WERI-Rb-1 (cell line): ENCODE results near the gene TEPSIN.

Experiments
- DNase-seq: peaks from one replicate; pipeline ENCODE4 v3.0.0-alpha.2; 2020
- H3K27ac ChIP-seq: fragments of 250-450 bp; sonication (Bioruptor Pico); 2 replicates; pipeline ENCODE4 v1.5.1; 2020; ENCODE audit warnings: mild to moderate bottlenecking, moderate library complexity
- H3K27me3 ChIP-seq: fragments of 250-450 bp; sonication (Bioruptor Pico); 2 replicates; pipeline ENCODE4 v1.5.1; 2021; ENCODE audit warnings: mild to moderate bottlenecking, low read depth, moderate library complexity; ENCODE audit not compliant: insufficient read depth, severe bottlenecking
- H3K36me3 ChIP-seq: fragments of 250-450 bp; sonication (Bioruptor Pico); 2 replicates; pipeline ENCODE4 v1.5.1; 2020; ENCODE audit warnings: mild to moderate bottlenecking, moderate library complexity
- H3K4me3 ChIP-seq: 2 replicates; pipeline ENCODE4 v1.5.1; 2011; ENCODE audit warnings: low read depth, mild to moderate bottlenecking, control low read depth, low read length
- H3K9me3 ChIP-seq: fragments of 250-450 bp; sonication (Bioruptor Pico); 2 replicates; pipeline ENCODE4 v1.5.1; 2021; ENCODE audit warnings: mild to moderate bottlenecking, moderate library complexity; ENCODE audit not compliant: severe bottlenecking
- CTCF ChIP-seq: IDR thresholded peaks from 2 replicates; pipeline ENCODE4 v1.5.1; 2011; ENCODE audit warnings: low read depth, mild to moderate bottlenecking, control low read depth, inconsistent platforms, low read length

Gene TEPSIN

DNA sequence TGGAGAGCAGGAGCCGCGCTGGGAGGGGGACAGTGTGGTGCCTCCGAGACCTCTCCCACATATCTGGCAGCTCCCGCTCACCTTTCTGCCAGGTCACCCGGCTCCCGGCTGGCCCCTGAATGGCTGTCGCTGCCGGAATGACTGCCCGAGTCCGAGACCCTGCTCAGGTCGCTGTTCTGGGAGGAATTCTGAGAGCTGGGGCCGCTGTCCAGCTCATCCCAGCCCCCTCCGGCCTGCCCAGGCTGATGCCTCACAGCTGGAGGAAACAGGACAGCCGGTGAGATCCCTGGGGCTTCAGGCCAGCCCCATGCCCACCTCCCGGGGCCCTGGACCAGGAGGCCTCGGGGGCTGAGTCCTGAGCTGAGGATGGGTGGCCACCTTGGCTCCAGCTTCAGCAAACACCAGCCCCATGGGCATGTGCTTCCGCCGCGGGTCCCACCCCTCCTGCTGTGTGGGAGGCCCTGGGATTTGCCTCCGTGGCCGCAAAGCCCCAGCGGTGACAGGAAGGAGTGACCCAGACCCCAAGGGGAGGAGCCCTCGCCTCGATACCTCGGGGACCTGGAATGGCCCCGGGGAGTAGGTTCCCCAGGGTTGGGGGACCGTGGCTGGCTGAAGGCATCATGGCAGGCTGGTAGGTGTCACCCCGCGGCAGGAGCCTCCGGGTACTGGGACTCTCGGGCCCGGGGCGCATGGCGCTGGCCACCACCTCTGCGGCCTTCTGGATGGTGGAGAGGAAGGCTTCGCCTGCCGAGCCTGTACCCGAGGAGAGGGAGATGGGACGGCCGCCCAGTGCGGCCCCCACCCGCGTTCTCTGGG is 6.9 kb downstream of the TEPSIN start:
- DNase-seq = no peak
- Histone ChIP-seq H3K9me3 (peaks cover 2% of the 10 kb centered on the region), H3K27me3 (no peaks in the 10 kb centered on the region), H3K36me3 (peaks cover 36% of the 10 kb centered on the region), H3K4me3 (no peak overlapping the region), H3K27ac (no peak overlapping the region)
- TF ChIP-seq CTCF = no peak

DNA sequence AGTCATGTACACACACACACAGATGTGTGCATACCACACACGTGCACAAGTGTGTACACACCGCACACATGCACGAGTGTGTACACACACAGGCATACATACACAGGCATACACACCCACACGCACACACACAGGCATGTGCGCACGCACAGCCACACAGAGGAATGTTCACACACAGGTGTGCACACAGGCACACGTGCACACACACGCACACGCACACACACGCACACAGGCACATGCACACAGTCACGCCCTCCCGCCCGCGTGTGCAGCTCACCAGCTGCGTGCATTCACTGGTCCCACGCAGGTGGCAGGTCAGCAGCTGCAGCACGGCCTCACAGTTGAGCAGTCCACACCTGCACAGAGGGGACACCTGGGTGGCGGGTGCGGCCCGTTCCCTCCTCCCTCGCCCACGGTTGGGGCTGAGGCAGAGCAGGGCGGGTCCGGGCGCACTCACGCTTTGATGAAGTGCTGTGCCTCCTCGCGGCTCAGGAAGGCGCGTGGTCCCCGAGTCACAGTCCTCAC is 7.7 kb downstream of the TEPSIN start:
- peaks cover 2% of the 10 kb centered on the region for H3K9me3 ChIP-seq
- no peak for DNase-seq
- H3K4me3 ChIP-seq = no peak overlapping the region
- no peak for TF ChIP-seq CTCF
- no peaks in the 10 kb centered on the region for H3K27me3 ChIP-seq
- H3K36me3 ChIP-seq = peaks cover 36% of the 10 kb centered on the region
- H3K27ac ChIP-seq = no peak overlapping the region

GRCh38 chr17:81230043-81230820 is 8.6 kb downstream of the TEPSIN start:
- Histone ChIP-seq H3K27ac (no peak overlapping the region), H3K9me3 (peaks cover 2% of the 10 kb centered on the region), H3K4me3 (no peak overlapping the region), H3K36me3 (peaks cover 36% of the 10 kb centered on the region), H3K27me3 (no peaks in the 10 kb centered on the region)
- DNase-seq = peak; percentile 75
- peak; percentile 91 for TF ChIP-seq CTCF

DNA sequence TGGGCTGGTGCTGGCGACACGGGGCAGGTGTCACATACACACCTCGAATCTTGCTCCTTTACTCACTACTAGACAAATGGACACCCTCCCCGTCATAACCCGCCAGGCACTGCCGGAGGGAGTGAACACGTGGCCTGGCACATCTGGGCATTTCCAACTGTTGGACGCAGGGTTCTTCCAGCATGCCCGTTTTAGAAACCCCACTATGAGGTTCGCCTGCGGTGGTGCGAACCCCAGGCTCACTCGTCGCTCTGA is 9.3 kb downstream of the TEPSIN start:
- H3K4me3 ChIP-seq = no peak overlapping the region
- DNase-seq = no peak
- no peak overlapping the region for H3K27ac ChIP-seq
- no peaks in the 10 kb centered on the region for H3K27me3 ChIP-seq
- peaks cover 36% of the 10 kb centered on the region for H3K36me3 ChIP-seq
- peaks cover 2% of the 10 kb centered on the region for H3K9me3 ChIP-seq
- no peak for TF ChIP-seq CTCF

DNA sequence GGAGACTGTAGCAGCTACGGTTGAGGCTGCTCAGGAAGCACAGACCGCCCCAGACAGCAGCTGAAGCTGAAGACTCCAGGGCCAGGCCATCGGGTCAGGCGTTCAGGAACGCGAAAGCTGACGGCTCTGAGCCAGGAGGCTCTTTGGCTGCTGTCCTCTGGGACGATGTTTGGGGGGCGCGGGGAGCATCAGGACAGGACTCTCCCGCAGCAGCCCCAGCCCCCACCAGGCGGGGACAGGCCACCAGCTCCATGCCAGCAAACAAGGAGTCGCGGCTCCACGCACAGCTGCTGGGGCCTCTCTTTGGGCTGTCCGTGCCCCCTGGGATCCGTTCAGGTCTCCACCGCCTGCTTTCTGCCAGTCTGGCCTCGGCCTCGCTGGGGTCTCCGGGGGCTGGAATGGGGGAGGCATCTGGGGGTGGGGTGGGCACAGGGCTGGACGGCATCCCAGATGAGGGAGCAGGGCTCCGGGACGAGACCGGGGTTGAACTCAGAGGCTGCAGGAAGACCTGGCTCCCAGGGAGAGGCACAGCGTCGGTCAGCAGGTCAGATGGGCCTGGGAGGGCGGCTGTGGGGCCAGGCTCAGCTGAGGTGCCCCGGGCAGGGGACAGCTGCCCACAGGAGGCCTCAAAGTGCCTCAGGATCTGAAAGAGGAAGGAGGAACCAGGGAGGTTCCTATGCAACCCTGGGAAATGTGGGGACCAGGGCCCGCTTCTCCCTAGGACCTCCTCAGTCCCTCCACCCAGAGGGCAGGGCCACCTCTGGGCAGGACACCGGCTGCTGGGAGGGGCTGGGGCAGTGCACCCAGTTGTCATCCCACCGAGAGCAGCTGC is 9.8 kb downstream of the TEPSIN start:
- no peaks in the 10 kb centered on the region for H3K27me3 ChIP-seq

More for the DNA sequence above, 9.8 kb downstream of the TEPSIN start:
- Histone ChIP-seq H3K36me3 (peaks cover 36% of the 10 kb centered on the region), H3K9me3 (peaks cover 2% of the 10 kb centered on the region), H3K27ac (no peak overlapping the region), H3K4me3 (no peak overlapping the region)
- no peak for TF ChIP-seq CTCF
- DNase-seq = no peak
